ENCODE results near the gene RXFP2.

The RXFP2 gene

DNA sequence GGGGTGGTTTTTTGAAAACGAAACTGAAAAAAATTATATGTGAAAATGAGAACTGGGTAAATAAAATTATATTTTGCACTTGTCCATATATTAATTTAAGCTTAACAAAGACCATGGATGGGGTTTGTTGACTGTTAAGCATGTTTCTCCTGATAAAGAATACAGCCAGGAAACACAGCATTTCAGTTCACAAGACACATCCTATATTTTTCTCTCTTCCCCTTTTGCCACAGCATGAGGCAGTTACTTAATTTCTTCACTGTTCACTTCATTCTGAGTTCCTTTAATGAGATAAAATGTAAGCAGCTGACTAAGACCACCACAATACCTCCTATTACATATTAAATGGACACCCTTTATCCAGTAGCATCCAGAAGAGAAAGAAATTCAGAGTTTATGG, 64.0 kb downstream of the RXFP2 start:
- no peak for TF ChIP-seq POLR2AphosphoS5 (IDR thresholded peaks at IDR 0.05; ENCODE audit: low read depth, low read length)
- no peak for TF ChIP-seq TAF1 (IDR thresholded peaks at IDR 0.05; ENCODE audit: borderline replicate concordance, insufficient read depth, low read length)
- no peak for TF ChIP-seq SIN3A (IDR thresholded peaks at IDR 0.05; ENCODE audit: borderline replicate concordance, insufficient read depth, low read length)
- TF ChIP-seq, protein P1, sequence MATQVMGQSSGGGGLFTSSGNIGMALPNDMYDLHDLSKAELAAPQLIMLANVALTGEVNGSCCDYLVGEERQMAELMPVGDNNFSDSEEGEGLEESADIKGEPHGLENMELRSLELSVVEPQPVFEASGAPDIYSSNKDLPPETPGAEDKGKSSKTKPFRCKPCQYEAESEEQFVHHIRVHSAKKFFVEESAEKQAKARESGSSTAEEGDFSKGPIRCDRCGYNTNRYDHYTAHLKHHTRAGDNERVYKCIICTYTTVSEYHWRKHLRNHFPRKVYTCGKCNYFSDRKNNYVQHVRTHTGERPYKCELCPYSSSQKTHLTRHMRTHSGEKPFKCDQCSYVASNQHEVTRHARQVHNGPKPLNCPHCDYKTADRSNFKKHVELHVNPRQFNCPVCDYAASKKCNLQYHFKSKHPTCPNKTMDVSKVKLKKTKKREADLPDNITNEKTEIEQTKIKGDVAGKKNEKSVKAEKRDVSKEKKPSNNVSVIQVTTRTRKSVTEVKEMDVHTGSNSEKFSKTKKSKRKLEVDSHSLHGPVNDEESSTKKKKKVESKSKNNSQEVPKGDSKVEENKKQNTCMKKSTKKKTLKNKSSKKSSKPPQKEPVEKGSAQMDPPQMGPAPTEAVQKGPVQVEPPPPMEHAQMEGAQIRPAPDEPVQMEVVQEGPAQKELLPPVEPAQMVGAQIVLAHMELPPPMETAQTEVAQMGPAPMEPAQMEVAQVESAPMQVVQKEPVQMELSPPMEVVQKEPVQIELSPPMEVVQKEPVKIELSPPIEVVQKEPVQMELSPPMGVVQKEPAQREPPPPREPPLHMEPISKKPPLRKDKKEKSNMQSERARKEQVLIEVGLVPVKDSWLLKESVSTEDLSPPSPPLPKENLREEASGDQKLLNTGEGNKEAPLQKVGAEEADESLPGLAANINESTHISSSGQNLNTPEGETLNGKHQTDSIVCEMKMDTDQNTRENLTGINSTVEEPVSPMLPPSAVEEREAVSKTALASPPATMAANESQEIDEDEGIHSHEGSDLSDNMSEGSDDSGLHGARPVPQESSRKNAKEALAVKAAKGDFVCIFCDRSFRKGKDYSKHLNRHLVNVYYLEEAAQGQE (IDR thresholded peaks at IDR 0.05; ENCODE audit: insufficient read depth in 1 of 2, low read depth in 2 of 2, low read length in 2 of 2): no peak
- TF ChIP-seq FOXP2 (optimal IDR thresholded peaks at IDR 0.05; ENCODE audit: borderline replicate concordance, extremely low read depth, extremely low read length, insufficient read depth): no peak

DNA sequence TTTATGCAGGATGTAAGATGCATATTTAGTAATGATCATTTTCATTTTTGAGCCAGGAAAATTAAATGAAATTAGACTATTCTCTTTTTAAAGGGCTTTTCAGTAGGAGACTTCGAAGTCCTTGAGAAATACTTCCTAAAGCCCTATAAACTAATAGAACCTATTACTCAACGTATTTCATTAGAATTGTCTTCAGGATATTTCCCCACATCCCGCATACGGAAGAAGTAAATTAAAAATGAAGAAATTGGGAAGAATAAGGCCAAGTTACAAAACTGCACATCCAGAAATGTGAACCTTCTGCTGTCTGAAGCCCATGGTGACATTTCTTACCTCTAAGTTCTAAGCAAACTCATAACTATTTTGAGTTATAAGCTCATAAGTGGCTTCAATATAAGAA, 66.5 kb downstream of the RXFP2 start:
- no peak for TF ChIP-seq TAF1 (IDR thresholded peaks at IDR 0.05; ENCODE audit: borderline replicate concordance, insufficient read depth, low read length)
- TF ChIP-seq SIN3A (IDR thresholded peaks at IDR 0.05; ENCODE audit: borderline replicate concordance, insufficient read depth, low read length): no peak
- TF ChIP-seq, protein P1 (IDR thresholded peaks at IDR 0.05; ENCODE audit: insufficient read depth in 1 of 2, low read depth in 2 of 2, low read length in 2 of 2): no peak
- TF ChIP-seq POLR2AphosphoS5 (IDR thresholded peaks at IDR 0.05; ENCODE audit: low read depth, low read length): no peak
- no peak for TF ChIP-seq FOXP2 (optimal IDR thresholded peaks at IDR 0.05; ENCODE audit: borderline replicate concordance, extremely low read depth, extremely low read length, insufficient read depth)

DNA sequence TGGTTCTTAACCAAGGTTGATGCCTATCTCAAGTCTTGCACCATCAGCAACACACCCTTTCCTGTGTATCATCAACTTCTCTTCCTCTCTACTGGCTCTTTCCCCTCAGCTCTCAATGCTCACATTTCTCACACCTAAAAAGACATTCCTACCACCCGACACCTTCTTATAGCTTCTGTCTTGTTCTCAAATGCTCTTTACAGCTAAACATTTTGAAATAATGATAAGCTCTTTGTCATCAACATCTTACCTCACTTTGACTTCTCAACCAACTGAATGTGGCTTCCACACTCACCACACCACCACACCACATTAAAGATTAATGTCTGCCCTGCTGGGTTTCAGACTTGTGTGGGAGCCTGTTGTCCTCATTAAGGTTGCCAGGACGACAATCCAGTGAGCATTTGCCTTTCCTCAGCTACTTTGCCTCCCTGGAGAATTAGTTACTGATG, 67.8 kb downstream of the RXFP2 start:
- TF ChIP-seq SIN3A (IDR thresholded peaks at IDR 0.05; ENCODE audit: borderline replicate concordance, insufficient read depth, low read length): no peak
- TF ChIP-seq POLR2AphosphoS5 (IDR thresholded peaks at IDR 0.05; ENCODE audit: low read depth, low read length): no peak
- no peak for TF ChIP-seq FOXP2 (optimal IDR thresholded peaks at IDR 0.05; ENCODE audit: borderline replicate concordance, extremely low read depth, extremely low read length, insufficient read depth)
- no peak for TF ChIP-seq TAF1 (IDR thresholded peaks at IDR 0.05; ENCODE audit: borderline replicate concordance, insufficient read depth, low read length)
- TF ChIP-seq, protein P1 (IDR thresholded peaks at IDR 0.05; ENCODE audit: insufficient read depth in 1 of 2, low read depth in 2 of 2, low read length in 2 of 2): no peak

- TF ChIP-seq, protein P1 (IDR thresholded peaks at IDR 0.05; ENCODE audit: insufficient read depth in 1 of 2, low read depth in 2 of 2, low read length in 2 of 2): no peak
These were observed 75.2 kb downstream of the RXFP2 start for GRCh38 chr13:31814536-31814935.

- TF ChIP-seq, protein P1 (IDR thresholded peaks at IDR 0.05; ENCODE audit: insufficient read depth in 1 of 2, low read depth in 2 of 2, low read length in 2 of 2): no peak
- TF ChIP-seq TAF1 (IDR thresholded peaks at IDR 0.05; ENCODE audit: borderline replicate concordance, insufficient read depth, low read length) (no peak), FOXP2 (optimal IDR thresholded peaks at IDR 0.05; ENCODE audit: borderline replicate concordance, extremely low read depth, extremely low read length, insufficient read depth) (no peak), POLR2AphosphoS5 (IDR thresholded peaks at IDR 0.05; ENCODE audit: low read depth, low read length) (no peak), SIN3A (IDR thresholded peaks at IDR 0.05; ENCODE audit: borderline replicate concordance, insufficient read depth, low read length) (no peak)
These were observed 76.2 kb downstream of the RXFP2 start for GRCh38 chr13:31815361-31816144.
